Stimulated activated CD4-positive, alpha-beta T cell treated with anti-CD3 and anti-CD28 coated beads, TNF-alpha, amount 100 ng/mL, for 48 hours (primary cell): ENCODE data around the gene GINS1.
"Not testable (repeated sequence)": the region's sequence is repeated elsewhere in the genome, so short reads cannot be mapped to it uniquely, and the experiment has no call there.

ENCODE experiments used
- DNase-seq, 3 donors: peaks; one replicate each; pipeline ENCODE4 v3.0.0-alpha.2; 2020; ENCODE audit warnings: low read depth in 3 of 3

GINS1 gene

DNA sequence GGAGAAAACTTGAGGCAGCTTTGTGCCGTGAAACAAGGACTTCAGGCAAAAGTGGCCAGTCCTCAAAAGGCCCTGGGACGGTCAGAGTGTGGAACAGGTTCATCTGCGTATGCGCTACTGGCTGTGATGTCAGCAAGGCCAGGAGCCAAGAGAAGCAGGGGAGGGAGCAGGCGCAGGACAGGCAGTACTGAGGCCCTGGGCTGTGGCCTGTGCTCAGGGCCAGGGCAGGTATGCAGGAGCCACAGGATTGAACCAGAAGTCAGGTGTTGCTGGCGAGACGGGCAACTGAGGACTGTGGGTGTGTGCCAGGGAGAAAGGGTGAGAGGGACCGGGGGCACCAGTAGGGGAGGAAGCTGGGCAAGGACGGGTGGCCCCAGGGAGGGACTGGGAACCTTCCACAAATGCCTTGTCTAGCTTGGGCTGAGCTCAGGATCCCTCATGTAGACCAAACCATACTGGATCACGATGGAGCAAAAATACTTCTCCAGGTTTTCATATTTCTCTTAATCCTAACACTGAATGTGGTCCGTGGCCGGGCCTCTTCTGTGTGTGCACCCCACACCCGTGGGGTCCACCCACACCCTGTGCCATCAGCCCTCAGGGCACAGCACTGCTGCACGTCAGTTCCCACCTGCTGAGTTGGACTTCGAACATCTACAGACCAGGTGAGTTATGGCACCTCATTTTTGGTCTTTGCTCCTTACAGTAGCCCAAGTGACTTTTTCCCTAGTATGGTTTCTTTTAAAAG lies 46.9 kb downstream of the GINS1 start:
- no peak for DNase-seq

GRCh38 chr20:25457886-25458680 lies 50.6 kb downstream of the GINS1 start:
- no peak for DNase-seq

GRCh38 chr20:25459111-25459830 lies 51.8 kb downstream of the GINS1 start:
- DNase-seq = no peak

DNA sequence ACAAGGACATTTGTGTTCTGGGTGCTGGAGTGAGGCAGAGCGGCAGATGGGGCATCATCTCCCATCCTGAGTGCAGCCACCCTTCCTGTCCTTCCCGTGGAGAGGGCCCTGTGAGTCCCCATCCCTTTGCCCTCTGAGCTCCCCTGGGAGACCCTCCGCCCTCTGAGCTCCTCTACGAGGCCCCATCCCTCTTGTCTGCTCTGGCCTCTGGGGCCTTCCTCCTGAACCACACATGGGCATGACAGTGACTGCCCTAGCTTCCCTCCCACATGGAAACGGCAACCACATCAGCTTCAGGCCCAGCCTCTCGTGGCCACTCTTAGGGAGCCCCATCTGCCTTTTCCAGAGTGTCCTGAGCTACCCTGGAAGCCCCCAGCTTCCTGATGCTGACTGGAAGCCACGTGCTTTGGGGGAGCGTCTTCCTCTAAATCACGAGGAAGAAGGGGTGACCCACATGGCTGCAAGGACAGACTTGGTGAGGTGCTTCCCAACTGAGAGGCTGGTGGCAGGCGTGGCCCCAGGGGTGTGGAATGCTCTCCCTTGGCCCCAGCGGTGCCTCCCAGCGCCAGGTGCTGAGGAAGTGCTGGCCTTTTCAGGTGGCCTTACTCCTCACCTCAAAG lies 52.6 kb downstream of the GINS1 start:
- no peak for DNase-seq

DNA sequence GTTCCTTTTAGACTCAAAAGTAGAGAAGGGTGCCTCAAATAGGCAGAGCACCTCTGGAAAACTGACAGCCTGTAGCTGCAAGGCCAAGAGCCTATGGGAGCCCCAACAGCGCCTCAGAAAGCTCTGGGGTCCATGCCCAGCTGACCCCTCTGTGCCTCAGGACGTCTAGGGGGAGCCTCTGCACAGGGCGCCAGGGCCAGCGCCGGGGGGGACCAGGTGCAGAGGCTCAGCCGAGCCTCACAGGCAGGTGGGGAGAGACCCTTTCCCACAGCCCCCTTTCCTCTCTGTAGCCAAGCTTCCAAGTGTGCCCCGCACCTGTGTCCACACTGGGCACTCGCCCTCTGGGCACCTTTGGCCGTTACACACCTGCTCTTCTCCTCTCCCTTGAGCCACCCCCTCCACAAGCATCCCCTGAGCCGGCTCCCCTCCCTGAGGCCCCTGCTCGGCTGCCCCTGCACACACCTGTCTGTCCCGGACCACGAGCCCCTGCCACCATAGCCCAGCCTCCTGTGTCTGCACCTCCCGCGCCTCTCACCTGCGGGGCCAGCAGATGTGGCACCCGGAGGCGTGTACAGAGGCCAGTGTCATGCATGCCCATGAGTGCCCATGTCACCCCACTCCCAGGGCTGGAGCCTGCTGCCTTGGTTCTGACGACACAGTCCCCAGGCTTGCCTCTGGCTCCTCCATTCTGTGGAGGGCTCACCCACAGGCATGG lies 53.2 kb downstream of the GINS1 start:
- no peak for DNase-seq

DNA sequence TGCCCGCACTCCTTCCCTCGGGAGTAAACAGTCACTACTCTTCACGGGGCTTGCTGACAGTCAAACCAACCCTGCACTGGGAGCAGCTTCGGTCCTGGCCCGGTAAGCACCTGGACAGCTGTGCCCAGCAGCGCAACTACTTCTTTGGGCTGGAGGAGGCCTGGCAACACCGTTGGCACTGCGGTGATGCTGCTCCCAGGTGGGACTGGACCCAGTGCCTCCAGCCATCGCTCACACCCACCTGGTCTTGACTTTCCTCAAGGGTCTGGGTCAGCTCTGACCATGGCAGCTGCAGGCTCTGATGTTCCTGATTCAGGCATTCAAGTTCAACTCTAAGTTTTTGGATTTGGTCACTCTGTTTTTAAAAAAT lies 53.8 kb downstream of the GINS1 start:
- DNase-seq = no peak

DNA sequence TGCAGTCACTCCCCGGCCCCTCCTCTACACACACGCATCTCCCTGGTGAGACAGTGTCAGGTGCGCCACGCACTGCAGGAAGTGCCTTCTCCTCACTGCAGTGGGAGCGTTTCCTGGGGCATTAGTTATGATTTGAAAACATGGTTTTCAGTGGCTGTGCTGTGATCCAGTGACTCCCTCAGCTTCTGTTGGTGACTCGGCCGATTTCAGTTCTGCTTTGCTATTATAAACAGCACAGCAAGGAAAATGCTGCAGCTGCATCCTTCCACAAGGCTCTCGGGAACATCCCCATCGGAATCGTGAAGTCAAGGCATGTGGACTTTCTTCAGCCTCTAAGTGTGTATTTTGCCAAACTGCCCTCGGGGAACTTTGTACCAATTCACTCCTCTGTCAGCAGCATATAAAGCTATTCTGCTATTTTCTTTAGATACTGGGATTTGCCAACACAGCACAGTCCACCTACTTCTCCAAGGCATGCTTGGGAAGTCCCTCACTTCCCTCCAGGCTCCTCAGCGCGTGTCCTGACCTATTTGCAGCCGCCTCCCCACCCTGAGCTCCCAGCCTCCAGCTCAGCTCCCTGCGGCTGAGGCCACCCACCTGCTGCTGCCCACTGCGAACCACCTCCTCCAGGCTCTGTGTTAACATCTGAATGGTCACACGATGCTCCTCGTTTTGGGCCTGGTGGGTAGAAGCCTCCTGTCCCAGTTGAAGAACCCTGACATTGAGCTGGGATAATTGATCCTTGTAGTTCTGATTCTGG lies 54.5 kb downstream of the GINS1 start:
- no peak for DNase-seq

- DNase-seq = no peak
These were observed 57.2 kb downstream of the GINS1 start for GRCh38 chr20:25464501-25465242.

DNA sequence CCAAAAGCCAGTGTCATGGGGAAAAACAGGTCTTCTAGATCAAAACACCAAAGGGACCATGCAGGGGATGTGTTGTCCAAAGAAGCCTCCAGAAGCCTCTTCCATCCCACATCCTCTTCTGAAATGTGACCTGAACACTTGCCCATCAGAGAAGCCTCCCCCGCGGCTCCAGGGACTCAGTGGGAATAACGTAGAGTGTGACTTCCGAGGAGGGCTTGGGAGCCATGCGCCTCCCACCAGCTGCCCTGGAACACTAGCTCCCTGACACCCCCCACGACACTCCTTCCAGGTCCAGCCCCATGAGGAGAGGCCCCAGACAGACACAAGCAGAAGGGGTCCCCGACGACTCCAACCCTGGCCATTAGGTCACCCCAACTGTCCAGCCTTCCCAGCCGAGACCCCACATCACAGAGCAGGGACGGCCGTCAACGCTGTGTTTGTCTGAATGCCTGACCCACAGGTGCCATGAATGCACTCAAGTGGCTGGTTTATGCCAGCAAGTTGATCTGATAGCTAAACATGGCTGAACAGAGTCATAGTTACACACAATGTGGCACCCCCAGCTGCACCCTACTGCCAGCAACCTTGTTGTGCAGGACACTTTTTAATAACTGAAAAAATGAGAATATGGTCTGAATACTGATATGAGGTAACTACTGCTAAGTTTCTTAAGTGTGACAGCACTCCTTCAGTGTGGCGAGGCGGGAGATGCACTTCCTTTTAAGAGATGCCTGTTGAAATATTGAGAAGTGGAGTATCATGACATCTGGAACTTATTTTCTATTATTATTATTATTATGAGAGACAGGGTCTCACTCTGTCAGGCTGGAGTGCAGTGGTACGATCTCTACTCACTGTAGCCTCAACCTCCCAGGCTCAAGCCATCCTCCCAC lies 58.0 kb downstream of the GINS1 start:
- DNase-seq = no peak

GRCh38 chr20:25466846-25467245 lies 59.4 kb downstream of the GINS1 start:
- DNase-seq = no peak

GRCh38 chr20:25467441-25467840 lies 60.0 kb downstream of the GINS1 start:
- DNase-seq = no peak

DNA sequence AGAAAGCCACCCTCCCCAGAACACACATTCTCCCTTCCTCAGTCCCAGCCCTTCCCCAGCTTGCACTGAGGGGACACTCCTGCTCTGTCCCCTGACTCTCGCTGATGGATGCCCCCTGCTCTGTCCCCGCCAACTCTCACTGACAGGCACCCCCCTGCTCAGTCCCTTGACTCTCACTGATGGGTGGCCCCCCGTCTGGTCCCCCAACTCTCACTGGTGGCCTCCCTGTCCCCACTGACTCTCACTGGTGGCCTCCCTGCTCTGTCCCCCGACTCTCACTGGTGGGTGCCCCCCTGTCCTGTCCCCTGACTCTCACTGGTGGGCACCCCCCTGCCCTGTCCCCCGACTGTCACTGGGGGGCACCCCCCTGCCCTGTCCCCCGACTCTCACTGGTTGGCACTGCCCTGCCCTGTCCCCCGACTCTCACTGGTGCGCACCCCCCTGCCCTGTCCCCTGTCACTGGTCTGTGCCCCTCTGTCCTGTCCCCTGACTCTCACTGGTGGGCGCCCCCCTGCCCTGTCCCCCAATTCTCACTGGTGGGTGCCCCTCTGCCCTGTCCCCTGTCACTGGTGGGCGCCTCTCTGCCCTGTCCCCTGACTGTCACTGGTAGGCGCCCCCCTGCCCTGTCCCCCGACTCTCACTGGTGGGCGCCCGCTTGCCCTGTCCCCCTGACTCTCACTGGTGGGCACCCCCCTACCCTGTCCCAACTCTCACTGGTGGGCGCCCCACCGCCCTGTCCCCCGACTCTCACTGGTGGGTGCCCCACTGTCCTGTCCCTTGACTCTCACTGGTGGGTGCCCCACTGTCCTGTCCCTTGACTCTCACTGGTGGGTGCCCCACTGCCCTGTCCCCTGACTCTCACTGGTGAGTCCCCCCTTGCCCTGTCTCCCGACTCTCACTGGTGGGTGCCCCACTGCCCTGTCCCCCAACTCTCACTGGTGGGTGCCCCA lies 60.9 kb downstream of the GINS1 start:
- DNase-seq = no peak

DNA sequence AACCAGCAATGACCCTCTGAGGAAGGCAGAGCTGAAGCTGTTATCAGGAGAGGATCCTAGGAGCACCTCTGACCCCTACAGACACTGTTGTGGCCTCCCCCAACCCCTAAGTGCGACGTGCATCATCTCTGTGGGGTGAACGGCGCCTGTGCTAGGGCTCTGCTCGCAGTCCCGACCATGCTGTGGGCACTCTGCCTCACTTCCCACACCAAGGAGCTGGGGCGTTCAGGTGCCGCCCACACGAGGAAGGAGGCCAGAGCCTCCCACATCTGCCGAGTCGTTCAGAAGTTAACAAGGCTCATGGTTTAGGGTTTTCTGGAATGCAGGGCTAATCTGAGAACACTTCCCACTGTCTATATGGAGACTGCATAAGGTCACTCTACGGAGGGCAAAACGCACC lies 62.1 kb downstream of the GINS1 start:
- DNase-seq = no peak

- DNase-seq = peak in 2 of 3 donors; percentile 19 to 20
These were observed 62.6 kb downstream of the GINS1 start for GRCh38 chr20:25470045-25470444.

GRCh38 chr20:25471020-25471419 lies 63.5 kb downstream of the GINS1 start:
- DNase-seq = no peak

DNA sequence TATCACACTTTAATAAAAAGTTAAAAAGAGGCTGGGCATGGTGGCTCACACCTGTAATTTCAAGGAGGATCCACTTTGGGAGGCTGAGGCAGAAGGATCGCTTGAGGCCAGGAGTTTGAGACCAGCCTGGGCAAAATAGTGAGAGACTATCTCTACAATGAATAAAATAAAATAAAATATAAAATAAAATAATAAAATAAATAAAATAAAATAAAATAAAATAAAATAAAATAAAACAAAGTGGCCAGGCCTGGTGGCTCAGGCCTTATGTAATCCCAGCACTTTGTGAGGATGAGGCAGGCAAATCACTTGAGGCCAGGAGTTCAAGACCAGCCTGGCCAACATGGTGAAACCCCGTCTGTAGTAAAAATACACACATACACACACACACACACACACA lies 65.8 kb downstream of the GINS1 start:
- not testable (repeated sequence) for DNase-seq

DNA sequence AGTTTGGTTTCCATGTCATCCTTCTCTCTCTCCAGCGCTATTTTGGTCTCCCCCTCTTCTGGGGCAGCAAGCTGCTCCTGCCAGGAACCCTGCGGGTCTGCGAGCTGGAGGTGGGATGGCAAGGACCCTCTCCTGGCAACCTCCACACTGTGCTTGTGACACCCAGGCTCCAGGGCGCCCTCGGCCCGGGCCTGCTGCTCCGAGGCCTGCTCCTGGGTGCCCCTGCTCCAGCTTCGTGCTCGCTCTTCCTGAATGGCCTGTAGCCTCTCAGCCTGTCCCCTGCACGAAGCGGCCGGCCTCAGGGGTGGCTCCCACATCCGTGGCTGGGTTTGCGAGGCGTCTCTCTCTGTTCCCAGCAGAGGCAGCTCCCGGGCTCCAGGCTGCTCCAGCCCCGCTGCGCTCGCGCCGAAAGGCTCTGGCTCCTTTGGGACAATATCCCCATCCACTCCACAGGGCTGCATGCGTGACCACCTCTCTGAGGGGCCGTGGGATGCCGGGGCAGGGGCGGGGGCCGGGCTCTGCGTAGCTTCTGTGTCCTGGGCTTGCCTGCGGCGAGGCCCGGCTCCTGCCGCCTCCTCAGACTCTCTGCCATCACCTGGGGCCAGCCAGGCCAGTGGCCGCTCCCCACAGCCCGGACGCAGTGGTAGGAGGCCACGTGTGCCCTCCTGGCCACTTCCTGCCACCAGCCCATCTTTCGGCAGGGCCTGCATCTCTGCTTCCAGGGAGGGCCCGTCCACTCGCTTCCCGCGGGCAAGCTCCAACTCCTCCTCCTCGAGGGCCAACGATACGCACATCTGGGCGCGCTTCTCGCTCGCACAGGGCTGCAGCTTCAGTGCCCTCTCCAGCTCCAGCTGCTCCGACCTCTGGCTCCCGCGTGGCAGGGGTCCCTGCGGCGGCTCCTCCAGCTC lies 68.9 kb downstream of the GINS1 start:
- DNase-seq = no peak
